ENCODE results near the gene KLKB1.

GRCh38 chr4:186258216-186258811 is 31.0 kb downstream of the KLKB1 start:
- TF ChIP-seq CREB5 (CRISPR knock-in tag; IDR thresholded peaks at IDR 0.05; ENCODE audit: low read depth) (no peak), CSDC2 (CRISPR knock-in tag; IDR thresholded peaks at IDR 0.05) (no peak), ZFP30 (CRISPR knock-in tag; IDR thresholded peaks at IDR 0.05) (no peak), RARB (CRISPR knock-in tag; IDR thresholded peaks at IDR 0.05) (no peak), PPARA (CRISPR knock-in tag; IDR thresholded peaks at IDR 0.05; ENCODE audit: borderline replicate concordance) (no peak), PATZ1 (CRISPR knock-in tag; IDR thresholded peaks at IDR 0.05; ENCODE audit: borderline replicate concordance) (no peak), ZNF70 (CRISPR knock-in tag; IDR thresholded peaks at IDR 0.05) (no peak), ESRRG (CRISPR knock-in tag; IDR thresholded peaks at IDR 0.05) (no peak), ZNF565 (CRISPR knock-in tag; conservative IDR thresholded peaks at IDR 0.05; ENCODE audit: low read depth) (no peak)
